Activated CD4-positive, CD25-positive, alpha-beta regulatory T cell treated with anti-CD3 and anti-CD28 coated beads, Interleukin-2, amount 50 U/mL, for 24 hours (primary cell): ENCODE data around the gene PAGR1.
"Not testable (repeated sequence)": the region's sequence is repeated elsewhere in the genome, so short reads cannot be mapped to it uniquely, and the experiment has no call there.

ENCODE experiments used
- ATAC-seq, 2 donors: fragments of 150-1000 bp; cut with Tn5 transposase; one replicate each; pipeline ENCODE4 v1.10.0; 2021; ENCODE audit warnings: mild to moderate bottlenecking in 1 of 2, moderate library complexity in 1 of 2

The PAGR1 gene

GRCh38 chr16:29815793-29816693, at the start of gene PAGR1:
Gene PAGR1 (plus strand): TSS chr16:29816152. CDS start chr16:29816526, 374 bp downstream.
- peak; percentile 76 to 79 for ATAC-seq

GRCh38 chr16:29766571-29766970, 49.4 kb upstream of the PAGR1 start:
- no peak for ATAC-seq

- ATAC-seq = no peak
Measured at GRCh38 chr16:29767062-29767461, 48.9 kb upstream of the PAGR1 start.

GRCh38 chr16:29769507-29769906, 46.4 kb upstream of the PAGR1 start:
- ATAC-seq = no peak

GRCh38 chr16:29770250-29770929, 45.6 kb upstream of the PAGR1 start:
- no peak for ATAC-seq

- ATAC-seq = not testable (repeated sequence)
Measured at GRCh38 chr16:29772330-29772729, 43.6 kb upstream of the PAGR1 start.

- ATAC-seq = no peak
Measured at GRCh38 chr16:29774730-29775129, 41.2 kb upstream of the PAGR1 start.

GRCh38 chr16:29775742-29776408, 40.1 kb upstream of the PAGR1 start:
- no peak for ATAC-seq

GRCh38 chr16:29777576-29778350, 38.2 kb upstream of the PAGR1 start, which contains the start of gene ZG16:
Gene ZG16 (plus strand): TSS chr16:29778256. CDS start chr16:29779267, 1,011 bp downstream.
- ATAC-seq = no peak

GRCh38 chr16:29779474-29779873, 36.5 kb upstream of the PAGR1 start:
- no peak for ATAC-seq

- not testable (repeated sequence) for ATAC-seq
Measured at GRCh38 chr16:29783094-29783953, 32.6 kb upstream of the PAGR1 start.

- peak; percentile 96 to 97 for ATAC-seq
Measured at GRCh38 chr16:29784157-29784556, 31.8 kb upstream of the PAGR1 start.

- peak; percentile 64 to 67 for ATAC-seq
Measured at GRCh38 chr16:29784901-29785500, 31.0 kb upstream of the PAGR1 start.

GRCh38 chr16:29787155-29787554, 28.8 kb upstream of the PAGR1 start:
- ATAC-seq = not testable (repeated sequence)

- no peak for ATAC-seq
Measured at GRCh38 chr16:29789775-29790182, 26.2 kb upstream of the PAGR1 start.

- peak; percentile 96 to 97 for ATAC-seq
Measured at GRCh38 chr16:29790183-29790948, 25.6 kb upstream of the PAGR1 start, which contains the start of gene KIF22. Gene KIF22 (plus strand): TSS chr16:29790751. CDS start chr16:29790760, 9 bp downstream.

- ATAC-seq = peak; percentile 6 to 16
Measured at GRCh38 chr16:29790949-29791844, 24.8 kb upstream of the PAGR1 start.
